HG03064 (cell line): ENCODE results near the gene IL23R.

Source experiments
- ATAC-seq: cut with Tn5 transposase; IDR thresholded peaks from one replicate; pipeline ENCODE4 v1.9.1; 2021; ENCODE audit warnings: low read depth; ENCODE audit not compliant: unreplicated experiment

Gene IL23R

DNA sequence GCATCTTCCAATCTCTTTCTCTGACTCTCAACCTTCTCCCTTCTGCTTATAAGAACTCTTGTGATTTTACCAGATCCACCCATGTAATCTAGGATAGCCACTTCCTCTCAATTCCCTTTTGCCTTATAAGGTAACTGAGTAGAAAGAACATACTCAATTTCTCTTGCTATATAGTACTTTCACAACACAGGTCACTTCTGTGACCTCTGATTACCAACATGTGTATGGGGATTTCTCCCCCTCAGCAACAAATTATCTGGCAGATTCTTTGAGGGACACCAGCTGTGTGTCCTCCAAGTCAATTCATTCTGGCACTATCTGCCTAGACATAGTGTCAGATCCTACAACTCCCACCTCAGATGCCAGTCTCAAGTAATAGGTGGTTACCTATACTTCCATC, 62.5 kb downstream of the IL23R start:
- ATAC-seq, result no peak

DNA sequence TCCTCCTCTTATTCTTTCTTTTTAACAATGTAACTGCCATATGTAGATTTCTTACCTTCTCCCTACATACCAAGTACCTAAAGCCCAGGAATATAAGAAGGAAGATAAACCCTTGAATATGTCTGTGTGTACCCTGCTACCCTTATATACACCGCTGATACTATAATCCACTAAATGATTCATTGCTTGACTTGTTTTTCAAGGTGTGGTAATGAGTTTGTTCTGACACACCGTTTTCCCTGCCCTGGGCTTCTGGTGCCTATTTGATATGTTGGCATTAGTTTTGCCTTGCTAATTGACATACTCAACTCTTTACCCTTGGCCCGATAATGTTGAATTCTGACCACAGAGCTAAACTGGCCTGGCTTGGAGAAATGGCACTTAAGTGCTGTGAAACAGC, 64.3 kb downstream of the IL23R start:
- ATAC-seq, result no peak

DNA sequence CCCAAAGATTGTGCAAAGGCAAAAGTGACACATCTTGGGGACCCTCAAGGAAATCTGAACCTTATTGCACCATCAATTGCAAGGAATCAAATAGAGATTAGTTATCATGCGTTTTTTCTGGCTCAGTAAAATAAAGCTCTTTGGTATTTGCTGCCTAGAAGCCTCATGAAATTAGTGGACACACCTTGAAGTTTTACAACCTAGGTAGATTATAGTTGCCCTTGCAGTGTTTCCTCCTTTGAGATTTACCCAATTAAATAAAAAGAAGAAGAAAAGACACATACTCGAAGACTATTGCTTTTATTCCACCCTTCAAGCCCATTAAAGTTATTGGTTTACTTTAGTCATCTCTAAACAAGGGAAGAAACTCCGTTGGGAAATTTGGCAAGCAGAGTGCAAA, 70.0 kb downstream of the IL23R start:
- no peak for ATAC-seq

DNA sequence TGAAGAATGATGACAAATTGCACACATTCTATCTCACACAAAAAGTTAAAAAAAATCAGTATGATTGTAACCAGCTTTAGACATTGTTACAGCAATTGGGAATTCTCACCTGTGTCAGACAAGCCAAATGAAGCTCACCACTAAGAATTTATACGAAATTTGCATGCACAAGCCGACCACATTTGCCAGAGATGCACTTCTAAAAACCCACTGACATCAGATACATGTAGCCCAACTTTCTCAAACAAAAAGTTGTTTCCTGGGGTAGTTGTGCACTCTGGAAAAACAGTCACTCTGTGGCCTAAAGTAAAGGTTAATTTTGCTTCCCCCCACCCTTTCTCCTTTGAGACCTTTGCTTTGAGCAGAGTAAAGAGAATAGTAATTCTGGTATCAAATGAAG, 73.5 kb downstream of the IL23R start:
- ATAC-seq, result no peak

DNA sequence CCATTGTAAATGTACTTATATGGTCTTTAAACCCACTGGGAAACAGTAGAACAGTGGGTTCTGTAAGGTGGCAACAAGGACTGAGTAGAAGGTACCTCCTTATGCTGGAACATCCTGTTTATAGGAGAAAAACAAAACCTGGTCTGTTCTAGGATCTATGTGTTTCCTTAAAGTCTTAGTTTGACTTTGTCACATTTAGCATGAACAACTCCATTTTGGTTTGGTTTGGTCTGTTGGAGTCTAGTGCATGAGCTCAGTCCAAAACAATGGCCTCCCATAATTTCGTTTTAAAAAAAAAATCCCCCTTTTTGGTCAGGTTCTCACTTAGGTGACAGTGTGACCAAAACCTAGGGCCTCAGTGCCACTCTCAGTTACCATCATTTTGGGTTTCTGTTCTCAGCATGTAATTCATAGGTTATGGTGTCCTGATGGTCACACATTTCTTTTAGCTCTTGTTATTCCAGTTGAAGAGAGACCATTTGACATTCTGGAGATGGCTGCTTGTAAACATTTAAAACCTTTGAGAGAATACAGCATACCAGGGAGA, 75.0 kb downstream of the IL23R start:
- ATAC-seq, result no peak

DNA sequence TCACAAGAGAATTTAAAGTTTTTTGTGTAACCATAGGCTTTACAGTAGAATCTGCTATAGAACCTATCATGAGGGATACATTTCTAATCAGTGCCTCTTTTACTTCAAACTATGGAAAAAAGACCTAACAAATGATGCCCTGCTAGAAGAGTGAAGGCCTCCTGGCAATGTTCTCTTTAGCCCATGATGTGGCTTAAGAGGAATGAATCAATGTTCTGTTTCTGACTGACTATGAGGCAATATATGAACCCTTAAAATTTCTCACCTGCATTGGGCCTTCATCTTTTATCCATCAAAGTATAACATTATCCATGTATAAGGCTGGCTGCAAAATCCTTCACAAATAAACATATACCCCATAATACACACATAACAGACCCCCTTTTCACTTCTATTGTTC, 75.8 kb downstream of the IL23R start:
- ATAC-seq, result no peak

DNA sequence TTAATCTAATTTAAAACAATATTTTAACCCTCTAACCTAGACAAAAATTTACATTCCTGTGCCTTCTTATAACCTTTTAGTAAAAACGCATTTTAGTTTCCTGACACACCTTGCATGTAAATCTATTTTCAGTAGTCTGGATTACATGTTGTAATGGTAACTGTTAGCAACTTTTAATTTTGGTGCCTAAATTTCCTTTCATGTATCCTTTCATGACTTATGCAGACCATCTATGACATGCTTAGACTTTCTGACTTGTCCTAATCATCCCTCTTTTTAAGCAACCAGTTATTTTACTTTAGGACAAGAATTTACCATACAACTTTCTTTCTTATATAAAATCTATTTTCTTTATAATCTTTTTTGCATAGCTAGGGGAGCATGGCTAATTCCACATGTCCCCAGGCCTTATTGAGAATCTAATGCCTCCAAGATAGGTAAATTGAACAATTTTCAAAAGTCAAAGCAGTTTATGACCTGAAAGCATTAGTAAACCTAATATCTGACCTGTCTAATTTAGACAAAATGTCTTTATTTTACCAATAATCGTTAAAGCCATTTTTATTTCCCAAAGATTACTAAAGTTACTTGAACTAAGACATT, 83.9 kb downstream of the IL23R start:
- ATAC-seq, result no peak

DNA sequence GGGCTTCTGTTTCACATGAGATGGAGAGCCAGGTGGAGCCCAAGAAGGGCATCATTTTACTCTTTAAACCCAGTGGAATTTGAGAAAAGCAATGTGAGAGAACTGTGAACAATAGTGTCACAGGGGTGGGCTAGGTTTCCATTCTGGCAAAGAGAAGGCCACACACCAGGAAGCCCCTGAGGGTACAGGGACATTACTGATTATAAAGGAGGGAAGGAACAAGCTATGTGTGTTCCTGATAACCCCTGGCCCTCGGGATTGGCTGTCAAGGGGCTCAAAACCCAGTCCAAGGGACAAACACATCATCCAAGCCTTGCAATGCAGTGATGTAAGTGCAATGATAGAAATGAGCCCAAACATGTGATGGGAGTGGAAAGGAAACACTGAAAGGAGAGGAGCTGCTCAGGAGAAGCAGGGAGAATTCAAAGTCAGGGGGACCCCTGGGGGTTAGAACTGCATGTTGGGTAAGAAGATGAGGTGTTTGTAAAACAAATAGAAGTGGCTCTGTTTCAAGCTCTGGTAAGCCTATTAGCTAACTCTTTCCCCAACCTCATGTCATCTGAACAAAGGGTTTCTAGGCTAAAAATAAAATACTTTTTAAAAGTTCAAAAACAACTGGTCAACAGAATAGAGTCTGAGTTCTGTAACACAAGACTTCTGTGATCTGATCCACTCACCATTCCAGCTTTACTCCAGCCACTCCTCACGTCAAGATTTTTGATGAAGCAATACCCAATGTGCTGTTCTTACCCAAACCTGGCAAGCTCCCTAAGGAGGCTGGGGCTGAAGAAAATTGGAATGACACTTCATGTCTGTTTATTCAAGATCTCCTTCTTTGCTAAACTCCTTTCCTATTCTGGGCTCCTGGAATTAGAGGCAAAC, 90.3 kb downstream of the IL23R start:
- ATAC-seq, result no peak

DNA sequence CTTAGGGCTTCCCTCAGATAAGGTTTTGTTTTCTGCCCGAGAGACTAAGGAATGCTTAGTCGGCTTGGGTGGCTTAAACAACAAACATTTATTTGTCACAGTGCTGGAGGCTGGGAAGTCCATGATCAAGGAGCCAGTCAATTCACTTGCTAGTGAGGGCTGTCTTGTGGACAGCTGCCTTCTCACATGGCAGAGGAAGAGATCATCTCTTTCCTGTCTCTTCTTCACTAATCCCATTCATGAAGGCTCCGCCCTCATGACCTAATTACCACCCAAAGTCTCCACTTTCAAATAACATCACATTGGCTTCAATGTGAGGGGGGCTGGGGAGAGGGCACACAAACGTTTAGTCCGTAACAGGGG, 90.9 kb downstream of the IL23R start:
- ATAC-seq, result no peak

DNA sequence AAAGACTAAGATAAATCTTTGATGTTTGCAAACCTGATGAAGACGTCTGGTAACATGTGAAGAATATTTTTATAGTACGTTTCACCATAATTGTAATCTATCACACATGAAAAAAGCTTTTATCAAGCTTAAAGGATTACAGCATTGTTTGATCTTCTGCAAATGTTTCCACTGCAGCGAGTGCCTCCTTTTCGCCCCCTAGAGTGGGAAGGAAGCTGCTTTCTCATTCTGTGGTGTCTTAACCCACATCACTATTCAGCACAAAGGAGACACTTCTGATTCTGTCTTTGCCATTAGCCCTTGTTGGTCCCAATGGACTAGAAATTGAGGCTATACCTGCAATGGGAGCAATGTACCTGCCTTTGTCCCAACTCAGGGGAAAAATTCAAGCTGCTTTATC, 95.4 kb downstream of the IL23R start:
- no peak for ATAC-seq

DNA sequence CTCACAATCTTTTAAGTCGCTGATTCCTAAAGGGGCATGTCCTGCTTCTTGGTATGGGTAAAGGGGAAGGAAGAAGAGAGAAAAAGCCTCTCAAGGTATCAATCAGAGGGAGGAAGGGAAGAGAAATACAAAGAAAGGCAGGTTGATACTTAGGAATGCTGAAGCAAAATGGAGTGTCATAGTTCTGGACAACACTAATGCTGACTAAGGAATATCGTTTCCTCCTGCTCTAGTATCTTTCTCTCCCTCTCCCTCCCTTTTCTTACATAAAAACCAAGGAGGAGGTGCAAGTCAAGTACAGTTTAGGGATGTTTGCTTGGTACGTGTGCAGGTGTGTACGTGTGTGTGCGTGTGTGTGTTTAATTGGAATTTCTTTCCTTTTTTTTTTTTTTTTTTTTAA, 96.5 kb downstream of the IL23R start:
- no peak for ATAC-seq

DNA sequence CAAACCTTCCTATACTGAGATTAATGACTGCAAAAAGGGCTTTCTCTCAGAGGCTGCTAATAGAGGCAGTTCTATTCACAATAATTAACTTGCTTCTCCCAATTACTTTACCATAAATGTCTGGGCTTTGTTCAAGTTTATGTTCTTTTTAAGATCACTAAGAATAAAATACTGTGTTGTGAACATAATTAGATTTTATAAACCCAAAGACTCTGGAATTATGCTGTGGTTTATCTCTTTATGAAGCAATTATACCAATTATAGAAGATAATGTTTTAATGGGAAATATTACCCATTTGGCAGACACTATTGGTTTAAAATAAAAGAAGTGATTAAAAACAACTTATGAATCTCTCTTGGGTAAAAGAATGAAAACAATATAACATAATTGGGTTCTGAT, 97.9 kb downstream of the IL23R start:
- no peak for ATAC-seq

DNA sequence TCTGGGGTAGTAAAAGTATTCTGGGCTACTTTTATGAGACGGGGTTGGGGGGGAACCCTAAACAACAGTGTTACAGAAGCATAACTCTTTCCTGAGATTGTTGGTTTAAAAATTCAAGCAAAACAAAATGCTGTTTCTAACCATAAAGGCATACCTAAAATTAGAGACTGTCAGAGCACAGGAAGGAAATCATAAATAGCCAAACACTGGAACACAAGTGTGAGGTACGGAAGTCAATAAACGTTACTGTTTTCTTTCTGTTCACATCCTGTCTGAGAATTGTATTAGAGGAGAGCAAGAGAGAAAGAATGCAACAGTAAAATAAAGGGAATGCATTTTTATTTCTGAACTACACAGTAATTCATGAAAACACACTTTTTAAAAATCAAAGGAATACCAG, 98.6 kb downstream of the IL23R start:
- ATAC-seq, result peak; percentile 67

DNA sequence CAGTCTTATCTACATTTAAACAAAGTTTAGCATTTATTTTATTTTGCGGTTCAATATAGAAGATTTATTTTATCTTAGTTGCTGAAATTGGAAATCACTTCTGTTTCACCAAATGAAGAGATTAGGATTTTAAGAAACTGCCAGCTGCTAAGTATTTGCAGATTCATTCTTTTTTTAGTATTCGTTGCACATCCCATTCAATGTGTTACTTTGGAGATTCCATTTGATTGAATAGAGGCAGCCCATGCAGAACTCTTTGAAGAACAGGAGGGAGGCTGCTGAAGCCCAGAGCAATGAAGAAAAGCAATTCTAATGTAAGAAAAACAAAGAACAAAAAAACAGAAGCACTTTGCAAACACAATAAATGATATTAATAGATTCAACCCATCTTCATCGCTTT, 102.8 kb downstream of the IL23R start:
- no peak for ATAC-seq

DNA sequence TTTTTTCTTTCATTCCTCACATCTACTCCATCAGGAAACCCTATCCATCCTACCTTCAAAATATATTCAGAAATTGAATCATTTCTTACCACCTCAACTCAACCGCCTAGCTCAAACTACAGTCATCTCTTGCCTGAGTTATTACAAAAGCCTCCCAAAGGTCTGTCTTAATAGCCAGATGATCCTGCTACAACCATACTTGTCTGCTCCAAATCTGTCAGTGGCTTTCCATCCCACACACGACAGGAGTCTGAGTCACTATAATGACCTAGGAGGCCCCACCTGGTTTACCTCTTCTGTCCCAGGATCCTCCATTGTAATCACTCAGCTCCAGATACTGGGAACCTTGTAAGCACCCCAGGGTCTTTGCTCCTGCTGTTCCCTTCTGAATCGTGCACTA, 104.3 kb downstream of the IL23R start:
- ATAC-seq, result no peak

DNA sequence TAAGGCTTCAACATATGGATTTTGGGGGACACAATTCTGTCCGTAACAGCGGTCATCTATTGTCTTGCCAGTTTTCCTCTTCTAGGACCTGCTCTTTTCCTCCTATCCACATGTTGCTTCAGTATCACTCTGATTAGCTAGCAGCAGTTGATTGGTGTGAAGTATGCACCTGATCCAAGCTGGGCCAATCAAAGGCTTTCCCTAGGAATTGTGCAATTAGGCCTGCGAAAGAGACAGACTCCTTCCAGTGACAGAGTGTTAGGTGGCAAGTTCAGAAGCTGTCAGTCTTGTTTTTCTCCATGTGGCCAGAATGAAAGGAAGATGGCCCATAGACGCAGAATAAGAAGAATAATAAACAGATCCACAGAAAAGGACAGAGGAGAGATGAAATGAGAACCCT, 107.3 kb downstream of the IL23R start:
- ATAC-seq, result no peak

DNA sequence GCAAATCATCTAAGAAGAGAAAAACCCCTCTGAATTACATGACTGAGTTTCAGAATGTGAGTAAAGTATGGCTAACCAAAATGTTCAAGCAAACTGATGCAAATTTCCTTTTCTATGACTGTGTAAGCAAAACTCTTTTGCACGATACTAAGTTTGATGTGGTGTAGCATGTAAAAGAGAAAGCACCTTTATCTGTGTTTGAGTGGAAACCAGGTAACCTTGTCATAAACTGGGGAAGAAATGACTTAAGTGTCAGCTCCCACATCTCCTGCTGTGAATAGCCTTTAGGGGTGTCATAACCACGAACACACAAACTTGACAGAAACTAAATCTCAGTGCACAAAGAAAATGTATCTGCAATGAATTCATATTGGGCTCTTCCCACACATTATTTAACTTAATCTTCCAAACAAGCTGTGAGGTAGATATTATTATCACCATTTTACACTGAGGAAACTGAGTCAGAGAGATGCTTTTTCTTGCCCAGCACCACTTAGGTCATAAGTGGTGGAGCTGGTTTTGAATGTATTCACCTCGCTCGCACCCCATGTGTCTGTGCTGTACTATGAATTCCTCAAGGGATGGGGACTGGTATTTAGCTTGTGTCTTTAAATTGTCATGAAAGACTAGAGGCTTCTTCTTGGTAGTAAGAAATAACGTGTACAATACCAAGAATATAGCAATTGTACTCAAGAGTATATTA, 108.5 kb downstream of the IL23R start:
- no peak for ATAC-seq

DNA sequence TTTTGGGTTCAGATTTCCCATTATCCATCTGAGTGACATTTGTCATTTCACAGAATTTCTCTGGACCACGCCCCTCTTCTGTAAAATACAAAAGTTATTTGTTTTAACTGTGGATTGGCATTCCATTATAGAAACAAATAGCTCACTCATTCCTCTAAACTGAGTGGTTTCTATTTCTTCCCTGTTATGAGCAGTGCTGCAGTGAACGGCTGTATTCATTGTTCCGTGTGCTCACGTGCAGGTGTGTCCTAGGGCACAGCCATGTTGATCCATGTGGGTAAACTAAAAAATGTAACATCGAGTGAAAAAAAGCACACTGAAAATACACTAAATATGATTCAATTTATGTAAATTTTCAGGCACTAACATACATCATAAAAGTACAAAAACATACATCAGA, 114.4 kb downstream of the IL23R start:
- no peak for ATAC-seq

DNA sequence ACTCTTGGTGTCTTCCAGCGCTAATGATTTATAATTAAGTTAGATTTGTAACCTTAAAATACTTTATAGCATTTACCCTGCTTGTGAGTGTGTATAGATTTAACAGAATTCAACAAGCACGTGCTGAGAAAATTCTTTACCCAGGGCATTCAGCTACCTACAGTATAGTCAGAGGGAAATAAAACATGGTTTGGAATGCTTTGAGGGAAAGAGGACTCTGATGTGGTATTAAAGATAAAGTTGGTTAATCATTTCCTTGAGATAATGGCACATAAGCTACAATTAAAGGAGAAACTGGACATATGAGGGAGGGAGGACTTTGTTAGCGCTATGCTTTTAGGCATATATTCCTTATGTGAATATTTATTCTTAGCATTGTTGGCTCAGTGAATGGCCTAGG, 115.0 kb downstream of the IL23R start:
- ATAC-seq, result no peak

DNA sequence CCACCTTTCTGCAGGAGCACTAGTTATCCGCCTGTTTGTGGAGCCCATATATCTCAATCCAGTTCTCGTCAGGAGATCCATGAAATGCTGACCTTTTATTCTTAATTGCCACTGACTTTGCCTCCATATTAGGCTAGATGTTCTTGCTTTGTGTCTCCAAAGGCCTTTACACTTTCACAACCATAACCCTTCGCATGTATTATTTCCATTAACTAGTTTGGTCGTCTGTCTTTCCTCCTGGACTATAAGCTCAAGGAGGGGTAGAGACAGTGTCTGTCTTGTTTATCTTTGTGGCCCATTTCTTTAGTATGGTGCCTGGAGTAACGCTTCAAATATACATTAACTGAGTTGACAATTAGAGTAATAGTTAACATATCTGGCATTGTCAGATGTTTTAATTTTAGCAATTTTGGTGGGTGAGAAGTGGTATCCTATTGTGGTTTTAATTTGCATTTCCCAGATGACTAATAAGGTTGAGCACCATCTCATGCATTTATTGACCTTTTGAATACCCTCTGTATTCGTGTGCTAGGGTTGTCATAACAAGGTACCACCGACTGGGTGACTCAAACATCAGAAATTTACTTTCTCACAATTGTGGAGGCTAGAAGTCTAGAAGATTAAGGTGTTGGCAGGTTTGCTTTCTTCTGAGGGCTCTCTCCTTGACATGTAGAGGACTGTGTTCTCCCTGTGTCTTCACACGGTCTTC, 119.7 kb downstream of the IL23R start:
- ATAC-seq, result peak; percentile 82

DNA sequence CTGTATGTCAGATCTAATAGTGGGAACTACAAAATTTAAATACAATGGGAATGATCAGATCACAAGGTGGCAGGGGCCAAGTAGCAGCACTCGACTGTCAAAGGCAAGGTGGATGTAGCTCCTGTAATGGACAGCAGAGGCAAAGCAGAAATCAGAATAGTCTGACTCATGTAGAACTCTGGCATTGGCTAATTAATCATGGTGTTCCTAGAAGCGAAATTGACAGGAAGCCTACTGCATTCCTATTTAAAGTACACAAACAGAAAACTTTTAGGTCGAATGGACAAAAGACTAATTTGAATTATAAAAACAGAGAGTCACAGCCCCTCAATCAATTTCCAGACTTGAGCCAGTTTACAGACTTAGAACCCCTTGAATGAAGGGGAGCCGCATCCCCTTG, 124.0 kb downstream of the IL23R start:
- ATAC-seq, result no peak
